SIG-M5 (cell line): Measurements from ENCODE around the gene NLRC4.
"Not testable (repeated sequence)": the region's sequence is repeated elsewhere in the genome, so short reads cannot be mapped to it uniquely, and the experiment has no call there.

ENCODE experiments used
- DNase-seq: peaks from one replicate; lab custom pipeline; 2025; lab: John Stamatoyannopoulos, UW

NLRC4 gene

DNA sequence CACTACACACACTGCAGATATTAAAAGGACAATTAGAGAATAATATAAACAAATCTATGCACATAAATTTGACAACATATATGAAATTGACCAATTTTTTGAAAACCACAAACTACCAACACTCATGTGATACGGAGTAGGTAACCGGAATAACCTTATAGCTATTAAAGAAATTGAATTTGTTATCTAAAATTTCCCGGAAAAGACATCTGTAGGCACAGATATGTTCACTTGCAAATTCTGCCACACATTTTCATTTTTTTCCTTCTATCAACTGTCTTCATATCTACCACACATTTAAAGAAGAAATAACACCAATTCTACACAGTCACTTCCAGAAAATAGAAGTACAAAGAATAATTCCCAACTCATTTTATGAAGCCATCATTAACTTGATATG is 22.4 kb downstream of the NLRC4 start:
- DNase-seq, result no peak

DNA sequence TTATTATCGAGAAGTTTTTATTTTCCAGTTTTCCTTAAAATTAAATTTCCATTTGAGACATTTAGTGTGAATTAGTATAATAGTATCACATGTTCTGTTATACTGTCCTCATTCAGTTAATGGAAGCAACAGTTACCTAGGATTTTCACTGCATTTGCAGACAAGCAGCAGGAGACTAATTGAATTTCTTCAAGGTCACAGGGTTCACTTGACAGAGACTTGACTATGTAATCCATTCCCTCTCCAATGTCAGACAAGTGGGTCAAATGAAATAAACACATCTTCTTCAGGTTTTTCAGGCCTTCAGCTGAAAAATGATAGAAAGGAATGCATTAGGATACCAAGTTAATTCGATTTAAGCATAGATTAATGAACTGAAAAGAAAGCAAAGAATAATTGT is 26.7 kb downstream of the NLRC4 start:
- no peak for DNase-seq

DNA sequence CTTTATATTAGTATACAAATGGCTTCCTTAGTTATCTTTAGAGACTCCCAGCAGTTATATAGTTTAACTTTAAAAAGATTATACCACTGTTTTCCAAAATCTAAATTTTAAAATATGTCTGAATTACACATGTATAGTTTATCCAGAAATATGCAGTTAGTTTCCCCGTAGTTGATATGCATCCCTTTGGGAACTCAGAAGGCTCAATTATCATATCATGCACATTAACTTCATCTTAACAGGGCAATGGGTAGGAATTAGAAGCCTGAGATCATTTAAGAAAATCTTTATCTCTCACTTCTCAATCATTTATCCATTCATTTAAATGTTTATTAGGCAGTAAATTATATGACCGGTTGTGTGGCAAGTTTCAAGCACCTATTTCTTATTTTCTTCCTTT is 27.2 kb downstream of the NLRC4 start:
- DNase-seq, result no peak

DNA sequence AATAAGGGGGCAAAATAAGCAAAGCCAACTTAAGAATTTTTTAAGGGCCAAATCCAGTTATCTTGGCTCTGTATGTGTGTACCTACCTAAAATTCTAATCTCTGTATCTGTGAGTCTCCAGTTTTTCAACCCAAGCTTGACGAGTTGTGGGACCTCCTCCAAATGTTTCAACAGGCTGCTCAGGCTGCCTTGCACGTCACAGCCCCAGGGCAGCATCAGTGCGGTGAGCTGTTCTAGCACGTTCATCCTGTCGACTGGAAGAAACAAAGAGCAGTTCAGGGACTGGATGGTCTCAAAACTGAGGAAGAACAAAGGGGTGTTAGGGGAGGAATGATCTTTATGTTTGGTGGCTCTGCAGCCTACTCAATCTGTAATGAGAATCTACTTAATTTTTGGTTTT is 29.4 kb downstream of the NLRC4 start:
- no peak for DNase-seq

DNA sequence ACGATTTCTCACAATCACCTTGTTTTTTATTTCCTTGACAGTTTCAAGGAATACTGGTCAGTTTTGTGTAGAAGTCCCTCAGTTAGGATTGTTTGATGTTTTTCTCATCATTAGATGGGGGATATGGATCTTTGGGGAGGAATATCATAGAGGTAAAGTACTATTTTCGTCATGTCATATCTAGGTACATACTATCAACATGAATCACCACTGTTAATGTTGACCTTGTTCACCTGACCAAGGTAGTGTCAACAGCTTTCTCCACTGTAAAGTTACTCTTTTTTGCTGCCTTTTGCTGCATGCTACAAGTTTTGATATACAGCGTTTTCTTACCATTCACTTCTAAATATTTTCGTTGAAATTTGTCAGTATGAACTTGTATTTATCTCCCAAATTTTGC is 32.7 kb downstream of the NLRC4 start:
- DNase-seq, result no peak

GRCh38 chr2:32229635-32230034 is 35.1 kb downstream of the NLRC4 start:
- no peak for DNase-seq

DNA sequence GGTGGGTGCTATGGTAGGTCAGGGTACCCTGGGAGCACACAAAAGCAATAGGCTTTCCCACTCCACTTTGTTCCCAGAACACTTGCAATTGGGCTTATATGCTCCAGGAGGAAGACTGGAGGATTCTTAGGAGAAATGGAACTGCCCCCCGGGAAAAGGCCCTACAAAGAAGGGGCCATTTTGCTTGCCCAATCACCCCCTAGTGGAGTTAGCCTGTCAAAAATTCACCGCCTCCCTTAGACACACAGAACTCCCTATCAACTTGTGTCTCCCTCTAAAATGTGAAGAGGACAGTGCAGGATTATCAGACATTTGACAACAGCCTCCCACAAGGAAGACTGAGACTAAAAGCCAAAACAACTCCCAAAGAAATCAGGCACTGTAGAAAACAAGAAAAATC is 36.5 kb downstream of the NLRC4 start:
- DNase-seq, result no peak

GRCh38 chr2:32227492-32227891 is 37.2 kb downstream of the NLRC4 start:
- no peak for DNase-seq

- DNase-seq, result no peak
Observed at GRCh38 chr2:32222966-32223365, 41.7 kb downstream of the NLRC4 start.

GRCh38 chr2:32220445-32220844 is 44.2 kb downstream of the NLRC4 start:
- DNase-seq, result no peak

GRCh38 chr2:32212295-32212694 is 52.4 kb downstream of the NLRC4 start:
- no peak for DNase-seq

DNA sequence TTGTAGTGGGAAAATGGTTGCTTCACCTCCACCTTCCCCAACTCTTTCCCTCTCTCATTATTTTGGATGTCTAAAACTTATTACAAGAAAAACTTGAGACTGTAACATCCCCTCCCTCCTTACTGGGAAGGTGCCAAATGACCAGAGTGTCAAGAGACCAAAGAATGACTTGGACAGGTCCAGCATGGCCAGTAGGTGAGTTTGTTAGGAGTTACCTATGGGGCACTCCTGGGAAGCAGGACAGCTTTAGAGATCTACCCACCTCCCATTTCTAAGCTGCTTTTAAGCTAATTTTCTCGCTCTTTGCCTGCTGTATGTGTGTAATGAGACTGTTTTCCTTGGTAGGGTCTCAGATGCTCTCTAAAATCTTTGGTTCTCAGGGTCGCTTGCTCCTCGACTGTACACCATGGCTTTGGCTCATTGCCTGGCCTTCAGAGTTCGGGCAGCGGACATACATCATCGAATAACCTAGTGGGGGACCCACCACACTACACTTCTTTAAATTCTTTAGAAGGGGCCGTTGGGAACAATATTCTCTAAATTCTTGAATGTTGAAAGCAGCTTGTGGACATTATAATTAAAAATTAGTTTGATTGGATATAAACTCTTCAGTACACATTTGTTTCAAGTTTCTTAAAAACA is 53.8 kb downstream of the NLRC4 start:
- DNase-seq, result no peak

GRCh38 chr2:32203428-32203827 is 61.3 kb downstream of the NLRC4 start:
- DNase-seq, result not testable (repeated sequence)

GRCh38 chr2:32200814-32201213 is 63.9 kb downstream of the NLRC4 start:
- DNase-seq, result no peak

GRCh38 chr2:32192418-32192817 is 72.3 kb downstream of the NLRC4 start:
- DNase-seq, result no peak

- DNase-seq, result no peak
Observed at GRCh38 chr2:32189011-32189410, 75.7 kb downstream of the NLRC4 start.

DNA sequence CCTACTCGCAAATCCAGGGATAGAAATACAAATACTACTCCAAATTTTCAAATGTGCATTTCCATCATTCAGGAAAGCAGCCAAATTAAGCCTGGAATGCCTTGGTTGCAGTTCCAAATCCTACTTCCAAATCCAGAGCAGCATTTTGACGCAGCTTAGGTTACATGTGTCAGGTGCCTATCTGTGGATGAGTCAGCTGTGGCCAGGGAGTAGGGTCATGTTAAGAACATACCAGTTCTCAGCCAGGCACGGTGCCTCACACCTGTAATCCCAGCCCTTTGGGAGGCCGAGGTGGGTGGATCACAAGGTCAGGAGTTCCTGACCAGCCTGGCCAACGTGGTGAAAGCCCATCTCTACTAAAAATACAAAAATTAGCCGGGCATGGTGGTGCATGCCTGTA is 82.0 kb downstream of the NLRC4 start:
- DNase-seq, result no peak
